Fibroblast of skin of right quadriceps (primary cell): ENCODE measurements around the gene IL12RB1.
"Not testable (repeated sequence)": the region's sequence is repeated elsewhere in the genome, so short reads cannot be mapped to it uniquely, and the experiment has no call there.

Source experiments
- DNase-seq: peaks from one replicate; pipeline ENCODE4 v3.0.0-alpha.2; 2013

The IL12RB1 gene

DNA sequence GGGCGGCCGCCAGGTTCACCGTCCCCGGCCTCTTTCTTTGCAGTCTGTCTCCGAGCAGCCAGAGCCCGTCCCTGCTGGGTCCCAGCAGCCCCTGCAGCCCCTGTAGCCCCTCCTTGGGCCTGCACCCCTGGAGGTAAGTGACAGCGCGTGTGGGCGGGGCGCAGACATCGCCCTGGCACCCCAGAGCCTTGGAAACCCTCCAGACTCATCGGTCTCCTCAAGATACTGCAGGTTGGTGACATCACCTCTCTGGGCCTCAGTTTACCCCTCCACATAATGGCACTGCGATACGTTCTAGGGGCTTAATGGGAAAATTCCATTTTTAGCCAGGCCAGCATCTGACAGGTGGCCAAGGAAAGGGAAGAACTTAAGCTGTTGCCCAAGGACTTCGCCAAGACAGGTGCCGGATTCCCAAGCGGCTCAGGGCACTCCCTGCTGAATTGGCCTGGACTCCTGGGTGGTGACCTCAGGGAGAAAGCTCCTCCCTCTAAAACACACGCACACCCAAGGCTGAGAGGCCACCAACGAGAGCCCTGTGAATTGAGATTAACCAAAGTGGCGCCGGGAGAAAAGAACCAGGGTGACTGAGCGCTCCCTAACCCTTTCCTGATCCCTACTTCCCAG is 24.0 kb upstream of the IL12RB1 start:
- no peak for DNase-seq

DNA sequence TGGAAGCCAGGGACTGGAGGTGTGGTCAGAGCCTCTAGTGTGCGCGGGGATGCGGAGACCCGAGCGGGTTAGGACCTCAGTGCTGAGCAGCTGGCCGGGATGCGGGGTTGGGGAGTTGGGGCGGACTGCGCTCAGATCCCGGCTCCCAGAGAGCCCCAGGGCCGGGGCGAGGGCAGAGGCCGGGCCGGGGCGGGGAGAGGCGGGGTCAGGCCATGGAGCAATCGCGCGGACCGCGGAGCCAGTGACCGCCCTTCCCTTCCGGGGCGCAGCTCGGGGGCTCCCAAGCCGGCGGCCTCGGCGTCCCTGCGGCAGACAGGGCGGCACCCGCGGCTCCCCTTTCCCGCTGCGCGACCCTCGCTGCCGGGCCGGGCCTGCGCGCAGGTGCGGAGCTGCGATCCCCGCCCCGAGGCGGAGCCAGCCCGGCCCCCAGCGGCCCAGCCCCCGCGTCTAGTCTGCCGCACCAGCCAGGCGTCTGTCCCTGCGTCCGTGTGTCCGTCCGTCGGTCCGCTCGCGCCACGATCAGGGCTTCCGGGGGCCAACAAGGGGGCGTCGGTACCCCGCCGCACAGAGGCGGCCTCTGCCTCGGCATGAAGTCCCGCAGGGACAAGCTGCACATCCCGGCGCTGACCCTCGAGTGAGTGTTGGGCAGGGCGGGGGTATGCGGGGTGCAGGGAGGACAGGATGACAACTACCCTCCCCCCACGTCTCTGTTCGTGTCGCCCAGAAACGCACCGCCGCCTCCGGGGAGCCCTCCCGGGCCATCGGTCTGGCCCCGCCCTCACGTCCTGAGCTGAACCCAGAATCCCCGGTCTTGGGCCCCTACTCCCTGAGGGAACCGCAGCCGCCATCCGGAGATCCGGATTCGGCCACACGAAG is 23.2 kb upstream of the IL12RB1 start:
- no peak for DNase-seq

DNA sequence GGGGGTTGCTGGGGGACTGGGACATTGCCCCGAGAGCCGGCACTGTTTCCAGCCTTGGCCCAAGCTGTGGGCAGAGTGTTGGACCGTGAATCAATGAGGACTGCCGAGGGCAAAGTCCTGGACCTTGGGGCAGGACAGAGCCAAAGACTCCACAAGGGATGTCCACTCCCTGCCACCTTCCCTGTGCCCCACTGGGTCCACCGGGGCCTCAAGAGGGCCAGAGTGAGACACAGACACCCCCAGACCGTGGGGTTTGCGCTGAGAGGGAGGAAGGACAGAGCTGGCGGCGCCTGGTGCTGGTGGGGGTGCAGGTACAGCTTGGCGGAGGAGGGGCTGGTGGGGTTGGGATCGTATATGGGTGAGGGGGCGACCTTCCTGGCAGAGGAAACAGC is 22.6 kb upstream of the IL12RB1 start:
- no peak for DNase-seq

DNA sequence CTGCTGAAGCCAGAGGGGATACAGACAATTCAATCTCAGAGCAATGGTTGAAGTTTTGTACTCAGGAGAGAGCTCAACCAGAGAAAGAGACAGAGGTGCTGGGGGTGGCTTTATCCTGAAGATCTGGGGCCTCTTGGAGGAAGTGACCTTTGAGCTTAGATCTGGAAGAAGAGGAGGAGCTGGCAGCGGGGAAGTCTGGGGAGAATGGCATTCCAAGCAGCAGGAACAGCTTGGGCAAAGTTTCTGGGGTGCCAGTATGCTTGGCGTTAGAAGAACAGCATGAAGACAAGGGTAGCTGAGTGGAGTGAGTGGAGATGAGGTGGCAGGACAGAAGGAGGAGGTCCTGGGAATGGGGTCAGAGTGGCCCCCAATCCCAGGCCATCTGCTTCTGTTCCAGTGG is 22.2 kb upstream of the IL12RB1 start:
- no peak for DNase-seq

DNA sequence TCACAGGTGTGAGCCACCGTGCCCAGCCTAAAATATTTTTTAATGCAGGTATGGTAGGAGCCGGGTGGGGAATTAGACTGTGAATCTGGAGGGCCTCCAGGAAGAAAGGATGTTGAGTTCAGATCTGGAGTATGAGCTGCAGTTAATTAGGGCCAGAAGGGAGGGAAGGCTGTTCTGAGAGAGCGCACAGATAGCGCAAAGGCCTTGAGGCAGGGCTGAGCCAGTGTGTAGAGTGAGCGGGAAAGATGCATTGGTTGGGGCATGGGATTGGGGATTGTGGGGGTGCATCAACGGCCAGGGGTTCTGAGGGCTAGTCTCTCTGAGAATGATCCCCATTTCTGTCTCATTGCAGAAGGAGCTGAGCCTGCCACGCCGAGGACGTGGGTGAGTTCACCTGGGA is 20.5 kb upstream of the IL12RB1 start:
- no peak for DNase-seq

DNA sequence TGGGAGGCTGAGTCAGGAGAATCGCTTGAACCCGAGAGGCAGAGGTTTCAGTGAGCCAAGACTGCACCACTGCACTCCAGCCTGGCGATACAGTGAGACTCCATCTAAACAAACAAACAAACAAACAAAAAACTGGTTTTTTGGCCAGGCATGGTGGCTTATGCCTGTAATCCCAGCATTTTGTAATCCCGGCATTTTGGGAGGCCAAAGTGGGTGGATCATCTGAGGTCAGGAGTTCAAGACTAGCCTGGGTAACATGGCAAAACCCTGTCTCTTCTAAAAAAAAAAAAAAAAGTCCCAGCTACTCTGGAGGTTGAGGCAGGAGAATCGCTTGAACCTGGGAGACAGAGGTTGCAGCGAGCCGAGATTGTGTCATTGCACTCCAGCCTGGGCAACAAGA is 18.5 kb upstream of the IL12RB1 start:
- not testable (repeated sequence) for DNase-seq

DNA sequence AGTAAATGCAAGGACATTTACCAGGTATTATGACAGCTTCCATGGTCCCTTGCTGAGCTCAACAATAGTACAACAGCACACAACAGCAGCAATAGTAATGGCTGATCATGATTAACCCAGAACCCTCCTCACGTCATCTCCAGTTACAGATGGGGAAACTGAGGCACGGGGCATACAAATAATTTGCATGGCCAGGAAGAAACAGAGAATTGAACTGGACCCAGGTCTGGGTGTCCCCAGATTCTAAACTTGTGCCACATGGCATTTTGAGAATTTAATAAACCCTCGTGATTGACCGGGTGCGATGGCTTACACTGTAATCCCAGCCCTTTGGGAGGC is 18.0 kb upstream of the IL12RB1 start:
- DNase-seq, result no peak

DNA sequence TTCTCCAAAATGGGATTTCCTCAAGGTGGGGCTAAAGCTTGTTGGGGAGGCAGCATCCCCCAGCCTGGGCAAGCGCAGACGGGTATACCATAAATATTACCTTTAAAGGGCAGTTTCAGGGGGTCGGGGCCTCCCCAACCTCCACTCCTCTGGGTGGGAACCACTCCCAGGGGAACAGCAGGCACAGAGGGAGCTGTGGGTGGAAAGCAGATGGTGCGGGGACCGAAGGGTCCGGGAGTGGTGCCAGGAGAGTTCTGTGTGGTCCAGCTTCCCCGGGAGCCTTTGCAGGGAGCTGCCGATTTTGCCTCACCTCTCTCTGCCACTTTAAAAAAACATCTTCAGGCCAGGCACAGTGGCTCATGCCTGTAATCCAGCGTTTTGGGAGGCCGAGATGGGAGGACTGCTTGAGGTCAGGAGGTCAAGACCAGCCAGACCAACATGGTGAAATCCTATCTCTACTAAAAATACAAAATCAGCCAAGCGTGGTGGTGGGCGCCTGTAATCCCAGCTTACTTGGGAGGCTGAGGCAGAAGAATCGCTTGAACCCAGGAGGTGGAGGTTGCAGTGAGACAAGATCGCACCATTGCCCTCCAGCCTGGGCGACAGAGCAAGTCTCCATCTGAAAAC is 16.3 kb upstream of the IL12RB1 start:
- no peak for DNase-seq

DNA sequence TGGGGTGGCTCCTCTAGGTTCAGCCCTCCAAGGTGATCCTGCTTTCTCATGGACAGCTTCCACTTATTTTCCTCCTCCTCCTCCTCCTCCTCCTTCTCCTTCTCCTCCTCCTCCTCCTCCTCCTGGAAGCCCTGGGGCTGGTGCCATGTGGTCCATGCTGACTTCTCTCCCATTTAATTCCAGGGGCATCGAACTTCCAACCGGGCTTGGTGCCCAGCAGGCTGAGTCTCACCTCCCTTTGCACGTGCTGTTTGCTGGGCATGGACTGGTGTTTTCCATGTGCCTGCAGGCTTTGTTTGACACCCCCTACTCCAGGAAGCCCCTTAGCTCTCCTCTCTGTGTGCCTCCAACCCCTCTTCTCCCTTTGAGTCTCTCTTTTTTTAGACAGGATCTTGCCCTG is 14.5 kb upstream of the IL12RB1 start:
- no peak for DNase-seq

DNA sequence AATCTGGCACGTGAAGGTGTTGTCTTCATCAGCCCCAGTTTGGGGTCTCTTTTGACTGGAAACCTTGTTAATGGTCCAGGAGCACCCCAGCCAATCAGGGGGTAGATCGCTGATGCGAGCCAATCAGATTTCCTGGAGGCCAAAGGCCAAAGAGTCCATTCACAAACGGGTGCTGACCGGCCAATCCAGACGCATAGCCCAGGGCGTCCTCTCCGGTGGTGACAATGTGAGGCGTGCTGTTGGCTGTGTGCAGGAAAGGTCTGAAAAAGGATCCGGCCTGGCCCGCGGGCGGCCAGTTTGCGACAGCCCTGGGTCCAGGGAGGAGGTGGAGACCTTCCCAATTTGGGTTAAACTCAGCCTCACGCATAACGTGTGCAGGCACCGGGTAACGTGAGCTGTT is 14.0 kb upstream of the IL12RB1 start:
- DNase-seq, result no peak

DNA sequence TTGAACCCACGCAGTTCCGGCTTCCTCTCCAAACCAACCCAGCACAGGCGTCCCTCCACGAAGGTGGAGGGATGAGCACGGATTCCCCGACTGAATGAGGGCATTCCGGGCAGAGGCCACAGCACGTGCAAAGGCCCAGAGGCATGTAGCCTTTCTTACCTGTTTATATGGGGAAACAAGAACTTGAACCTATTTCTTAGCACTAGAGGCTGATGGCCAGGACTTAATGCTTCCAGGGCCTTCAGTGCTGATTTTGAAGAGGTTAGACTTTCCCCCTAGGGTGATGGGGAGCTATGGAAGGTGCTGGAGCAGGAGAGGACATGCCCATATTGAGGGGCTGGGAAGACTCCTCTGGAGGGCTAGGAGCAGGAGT is 12.9 kb upstream of the IL12RB1 start:
- no peak for DNase-seq

DNA sequence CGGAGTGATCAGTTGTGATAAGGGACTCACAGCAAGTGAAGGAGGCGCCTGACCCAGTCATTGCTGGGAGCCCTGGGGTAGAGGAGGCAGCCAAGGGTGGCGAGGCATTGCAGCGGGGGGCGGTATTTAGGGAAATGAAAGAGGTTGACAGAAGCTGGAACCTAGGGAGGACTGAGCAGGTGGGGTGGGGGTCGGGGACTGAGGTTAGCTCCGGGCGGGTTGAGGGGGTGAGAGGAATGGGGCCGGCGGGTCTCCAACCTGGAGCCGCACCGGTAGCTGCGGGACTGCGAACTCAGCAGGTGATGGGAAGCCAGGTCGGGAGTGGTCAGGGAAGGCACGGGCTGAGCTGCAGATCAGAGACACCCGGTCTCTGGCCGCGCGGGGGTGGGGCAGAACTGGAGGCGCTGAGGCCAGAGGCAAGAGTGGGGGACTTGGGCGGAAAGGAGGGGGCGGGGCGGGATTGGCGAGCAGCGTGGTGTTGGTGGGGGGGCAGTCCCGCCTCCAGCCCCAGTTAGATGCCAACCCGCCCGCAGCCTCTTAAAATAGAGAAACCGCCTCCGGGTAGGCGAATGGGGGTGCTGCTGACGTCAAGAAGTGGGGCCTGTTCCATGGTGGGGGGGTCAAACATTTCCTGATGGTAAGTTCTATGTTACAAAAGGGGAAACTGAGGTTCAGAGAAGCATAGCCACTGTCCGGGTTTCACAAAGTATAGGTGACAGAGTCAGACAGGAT is 12.3 kb upstream of the IL12RB1 start:
- DNase-seq, result no peak

DNA sequence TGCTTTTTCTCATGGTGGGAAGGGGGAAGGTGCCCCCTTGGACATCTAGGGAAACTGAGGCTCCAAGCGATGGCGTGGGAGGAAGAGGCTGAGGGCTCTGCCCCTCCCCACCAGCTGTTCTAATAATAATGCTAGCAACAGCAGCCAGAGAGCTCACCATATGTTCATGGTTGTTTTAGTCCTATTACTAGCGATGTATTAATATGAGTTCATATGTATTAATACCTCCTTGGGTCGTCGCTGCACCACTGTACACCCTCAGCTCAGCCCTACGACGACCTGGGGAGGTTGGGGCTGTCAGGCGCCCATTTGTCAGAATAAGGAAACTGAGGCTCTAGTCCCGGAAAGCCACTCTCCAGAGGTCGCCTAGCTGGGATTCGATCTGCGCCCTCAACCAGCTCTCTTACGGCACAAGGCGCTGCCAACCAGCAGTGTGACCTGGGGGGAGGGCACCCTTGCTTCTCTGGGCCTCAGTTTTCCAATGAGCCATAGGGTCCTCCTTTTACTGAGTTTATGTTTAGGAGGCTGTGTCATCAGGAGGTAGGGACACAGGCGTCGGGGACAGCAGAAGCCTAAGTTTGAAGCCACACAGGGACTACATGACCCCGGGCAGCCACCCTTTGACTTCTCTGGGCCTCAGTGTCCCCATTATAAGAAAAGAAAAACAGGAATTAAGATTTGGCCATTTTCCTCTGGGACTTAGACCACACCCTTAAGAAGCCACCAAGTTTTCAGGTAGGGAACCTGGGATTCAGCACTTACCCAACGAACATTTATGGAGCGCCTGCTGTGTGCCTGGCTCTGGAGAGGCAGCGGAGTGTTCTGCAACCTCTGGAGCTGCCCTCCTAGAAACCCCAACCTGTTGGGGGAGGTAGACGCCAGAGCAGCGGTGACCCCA is 11.5 kb upstream of the IL12RB1 start:
- DNase-seq, result no peak

DNA sequence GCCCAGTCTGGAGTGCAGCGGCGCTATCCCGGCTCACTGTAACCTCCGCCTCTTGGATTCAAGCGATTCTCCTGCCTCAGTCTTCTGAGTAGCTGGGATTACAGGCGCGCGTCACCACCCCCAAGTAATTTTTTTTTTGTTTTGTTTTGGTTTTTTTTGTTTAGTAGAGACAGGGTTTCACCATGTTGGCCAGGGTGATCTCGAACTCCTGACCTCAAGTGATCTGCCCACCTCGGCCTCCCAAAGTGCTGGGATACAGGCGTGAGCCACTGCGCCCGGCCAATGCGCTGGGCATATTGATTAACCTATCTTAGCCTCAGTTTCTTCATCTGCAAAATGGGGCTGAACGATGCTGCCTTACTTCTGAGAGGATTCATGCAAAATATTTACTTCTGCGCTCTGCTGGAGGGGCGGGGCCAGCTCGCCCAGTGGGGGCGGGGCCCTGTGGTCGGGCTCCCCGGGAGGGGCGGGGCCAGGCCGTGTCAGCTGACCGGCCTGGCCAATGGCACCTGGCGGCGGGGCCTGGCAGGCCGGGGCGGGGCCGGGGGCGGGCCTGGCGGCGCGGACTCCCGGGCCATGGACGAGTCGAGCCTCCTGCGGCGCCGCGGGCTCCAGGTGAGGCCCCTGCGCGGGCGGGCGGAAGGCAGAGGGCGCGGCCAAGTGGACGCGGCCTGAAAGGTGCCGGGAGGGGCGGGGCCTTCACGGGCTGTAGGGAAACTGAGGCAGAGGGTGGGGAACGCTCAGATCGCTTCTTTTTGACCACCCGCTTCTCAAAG is 10.7 kb upstream of the IL12RB1 start, which contains the start of gene MAST3:
MAST3 (plus strand) TSS at position 562 of the 776 bp plus-strand sequence; CDS start at position 577, 15 bp downstream.
- peak; percentile 72 for DNase-seq

DNA sequence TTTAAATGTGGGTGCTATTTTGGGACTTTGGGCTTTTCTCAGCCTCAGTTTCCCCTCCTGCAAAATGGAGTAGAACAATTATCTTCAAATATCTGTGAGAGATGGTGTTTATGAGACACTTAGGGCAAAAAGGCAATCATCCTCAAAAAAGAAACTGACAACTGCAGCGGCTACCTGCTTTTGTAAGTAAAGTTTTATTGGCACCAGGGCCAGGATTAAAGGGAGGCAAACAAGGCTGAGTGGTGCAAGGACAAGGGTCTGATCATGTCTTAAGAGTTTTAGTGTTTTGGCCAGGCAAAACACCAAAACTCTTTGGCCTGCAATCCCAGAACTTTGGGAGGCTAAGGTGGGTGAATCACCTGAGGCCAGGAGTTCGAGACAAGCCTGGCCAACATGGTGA is 9.5 kb upstream of the IL12RB1 start:
- DNase-seq, result no peak

DNA sequence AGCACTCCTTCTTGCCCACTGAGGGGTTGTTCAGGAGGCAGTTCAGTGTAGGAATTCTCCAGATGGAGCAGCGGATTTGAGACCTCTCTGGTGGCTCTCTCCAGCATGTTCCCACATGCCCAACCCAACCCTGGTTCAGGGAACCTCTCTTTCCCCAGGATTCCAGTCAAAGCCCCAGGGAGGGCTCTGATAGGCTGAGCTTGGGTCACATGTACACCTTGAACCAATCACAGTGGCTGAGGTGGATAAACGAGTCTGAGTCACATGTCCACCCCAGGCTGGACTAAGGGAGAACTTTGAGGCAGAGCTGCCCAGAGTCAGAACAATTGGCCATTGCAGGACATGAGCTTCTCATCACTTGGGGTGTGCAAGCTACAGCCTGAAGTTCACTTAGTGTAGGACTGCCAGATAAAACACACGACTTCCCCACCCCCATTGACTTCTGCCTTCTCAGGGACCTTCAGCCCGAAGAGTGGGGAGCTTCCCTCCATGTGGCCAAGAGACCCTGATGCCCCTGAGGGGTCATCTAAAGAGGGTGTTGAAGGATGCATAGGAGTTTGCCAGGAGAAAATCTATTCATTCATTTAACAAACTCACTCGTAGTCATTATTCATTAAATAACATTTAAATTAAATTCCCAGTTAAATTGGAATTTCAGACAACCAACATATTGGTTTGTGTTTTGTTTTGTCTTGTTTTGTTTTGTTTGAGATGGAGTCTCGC is 6.9 kb upstream of the IL12RB1 start:
- DNase-seq, result peak; percentile 23

DNA sequence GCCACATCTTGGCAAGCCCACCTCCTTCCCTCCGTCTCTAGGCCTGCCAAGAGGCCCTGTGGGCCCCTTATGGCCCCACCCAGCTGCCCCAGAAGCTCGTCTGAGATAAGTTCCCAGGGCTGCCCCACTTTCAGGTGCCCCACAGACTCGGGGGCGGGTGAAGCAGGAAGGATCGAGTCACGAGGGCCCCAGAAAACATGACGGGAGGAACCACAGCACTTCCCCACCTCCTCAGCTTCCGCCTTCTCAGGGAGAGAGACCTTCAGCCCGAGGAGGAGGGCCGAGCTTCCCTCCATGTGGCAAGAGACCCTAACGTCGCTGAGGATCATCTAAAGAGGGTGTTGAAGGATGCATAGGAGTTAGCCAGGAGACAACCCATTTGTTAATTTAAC is 4.5 kb upstream of the IL12RB1 start:
- no peak for DNase-seq

DNA sequence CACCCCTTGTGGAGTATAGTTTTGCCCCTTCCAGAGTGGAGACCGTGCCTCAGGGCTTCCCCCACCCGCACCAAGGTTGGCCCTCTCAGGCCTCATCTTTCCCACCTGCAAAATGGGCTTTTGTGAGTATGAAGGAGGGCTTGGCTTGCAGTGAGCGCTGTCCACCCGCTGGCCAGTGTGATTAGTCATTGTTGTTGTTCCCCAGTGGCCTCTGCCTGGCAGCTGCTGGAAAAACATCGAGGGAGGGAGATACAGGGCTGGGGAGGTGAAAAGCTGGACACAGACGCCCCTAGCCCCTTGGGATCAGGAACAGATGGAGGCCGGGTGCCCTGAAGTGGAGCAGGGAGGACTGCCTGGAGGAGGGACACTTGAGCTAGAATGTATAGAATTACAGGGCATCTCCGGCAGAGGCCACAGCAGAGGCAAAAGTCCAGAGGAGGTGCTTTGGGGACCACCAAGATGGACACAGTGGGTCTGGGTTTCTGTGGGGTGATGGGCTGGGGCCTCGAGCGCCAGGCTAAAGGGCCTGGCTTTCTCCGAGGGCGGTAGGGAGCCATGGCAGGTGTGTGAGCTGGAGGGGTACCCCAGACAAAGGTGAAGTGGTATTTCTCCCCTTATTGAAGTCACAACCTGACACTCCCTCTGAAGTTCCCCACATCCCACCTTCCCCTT is 3.9 kb upstream of the IL12RB1 start:
- no peak for DNase-seq

DNA sequence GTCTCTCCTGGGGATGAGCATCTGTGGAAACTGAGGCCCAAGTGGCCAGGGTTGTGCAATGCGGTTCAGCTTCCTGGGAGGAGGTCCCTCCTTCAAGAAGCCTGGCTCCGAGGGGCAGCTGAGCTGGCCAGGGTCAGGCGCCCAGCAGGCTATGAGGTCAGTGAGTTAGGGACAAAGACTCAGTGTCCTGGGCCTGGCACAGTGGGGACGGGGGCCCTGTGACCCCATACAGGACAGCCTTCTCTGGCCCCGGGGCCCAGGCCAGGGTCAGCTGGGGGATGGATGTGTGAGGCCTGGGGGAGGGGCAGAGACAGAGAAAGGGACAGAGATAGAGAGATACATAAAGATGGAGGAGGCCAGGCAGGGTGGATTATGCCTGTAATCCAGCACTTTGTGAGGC is 3.0 kb upstream of the IL12RB1 start:
- no peak for DNase-seq

DNA sequence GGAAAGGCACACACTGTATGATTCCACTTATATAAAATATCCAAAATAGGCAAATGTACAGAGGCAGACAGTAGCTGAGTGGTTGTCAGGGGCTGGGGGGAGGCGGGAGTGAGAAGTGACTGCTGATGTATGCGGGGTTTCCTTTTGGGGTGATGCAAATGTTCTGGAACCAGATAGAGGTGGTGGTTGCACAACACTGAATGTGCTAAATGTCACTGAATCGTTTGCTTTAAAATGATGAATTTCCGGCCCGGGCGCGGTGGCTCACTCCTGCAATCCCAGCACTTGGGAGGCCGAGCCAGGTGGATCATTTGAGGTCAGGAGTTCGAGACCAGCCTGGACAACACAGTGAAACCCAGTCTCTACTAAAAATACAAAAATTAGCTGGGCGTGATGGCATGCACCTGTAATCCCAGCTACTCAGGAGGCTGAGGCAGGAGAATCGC is 2.4 kb upstream of the IL12RB1 start:
- not testable (repeated sequence) for DNase-seq
